HG03060 (cell line): Measurements from ENCODE around the gene CLMP.
"Not testable (repeated sequence)": the region's sequence is repeated elsewhere in the genome, so short reads cannot be mapped to it uniquely, and the experiment has no call there.

Experiments
- ATAC-seq: cut with Tn5 transposase; IDR thresholded peaks from one replicate; pipeline ENCODE4 v1.9.1; 2021; ENCODE audit warnings: low read depth, moderate number of reproducible peaks; ENCODE audit not compliant: unreplicated experiment

Gene CLMP

GRCh38 chr11:123062158-123062891, 132.7 kb downstream of the CLMP start:
- peak; percentile 67 for ATAC-seq

GRCh38 chr11:123061403-123062157, 133.5 kb downstream of the CLMP start, which contains the start of gene HSPA8:
TSS of gene HSPA8 (minus strand) at chr11:123062136. CDS start at chr11:123061324, 812 bp downstream.
- no peak for ATAC-seq

GRCh38 chr11:123060277-123061000, 134.6 kb downstream of the CLMP start:
- no peak for ATAC-seq

DNA sequence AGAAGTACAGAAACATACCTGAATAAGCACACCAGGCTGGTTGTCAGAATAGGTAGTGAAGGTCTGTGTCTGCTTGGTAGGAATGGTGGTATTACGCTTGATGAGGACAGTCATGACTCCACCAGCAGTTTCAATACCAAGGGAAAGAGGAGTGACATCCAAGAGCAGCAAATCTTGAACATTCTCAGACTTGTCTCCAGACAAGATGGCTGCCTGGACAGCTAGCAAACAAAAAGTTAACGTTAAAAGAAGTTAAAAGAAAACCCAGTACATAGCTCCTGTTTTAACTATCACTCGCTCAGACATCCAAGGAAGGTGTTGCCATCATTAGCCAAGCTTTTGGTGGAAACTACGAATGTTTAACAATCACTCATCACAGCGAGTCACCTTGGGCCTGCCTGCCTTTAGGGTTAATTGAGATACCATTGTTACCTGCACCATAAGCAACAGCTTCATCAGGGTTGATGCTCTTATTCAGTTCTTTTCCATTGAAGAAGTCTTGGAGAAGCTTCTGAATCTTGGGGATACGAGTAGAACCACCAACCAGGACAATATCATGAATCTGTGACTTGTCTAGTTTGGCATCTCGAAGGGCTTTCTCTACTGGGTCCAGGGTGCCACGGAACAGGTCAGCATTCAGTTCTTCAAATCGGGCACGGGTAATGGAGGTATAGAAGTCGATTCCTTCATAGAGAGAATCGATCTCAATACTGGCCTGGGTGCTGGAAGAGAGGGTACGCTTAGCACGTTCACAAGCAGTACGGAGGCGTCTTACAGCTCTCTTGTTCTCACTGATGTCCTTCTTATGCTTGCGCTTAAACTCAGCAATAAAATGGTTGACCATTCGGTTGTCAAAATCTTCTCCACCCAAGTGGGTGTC, 135.8 kb downstream of the CLMP start:
- not testable (repeated sequence) for ATAC-seq

- no peak for ATAC-seq
Observed at GRCh38 chr11:123057661-123058305, 137.3 kb downstream of the CLMP start.

GRCh38 chr11:123056835-123057491, 138.1 kb downstream of the CLMP start:
- ATAC-seq: no peak

- ATAC-seq: no peak
Observed at GRCh38 chr11:123055191-123055901, 139.7 kb downstream of the CLMP start.

DNA sequence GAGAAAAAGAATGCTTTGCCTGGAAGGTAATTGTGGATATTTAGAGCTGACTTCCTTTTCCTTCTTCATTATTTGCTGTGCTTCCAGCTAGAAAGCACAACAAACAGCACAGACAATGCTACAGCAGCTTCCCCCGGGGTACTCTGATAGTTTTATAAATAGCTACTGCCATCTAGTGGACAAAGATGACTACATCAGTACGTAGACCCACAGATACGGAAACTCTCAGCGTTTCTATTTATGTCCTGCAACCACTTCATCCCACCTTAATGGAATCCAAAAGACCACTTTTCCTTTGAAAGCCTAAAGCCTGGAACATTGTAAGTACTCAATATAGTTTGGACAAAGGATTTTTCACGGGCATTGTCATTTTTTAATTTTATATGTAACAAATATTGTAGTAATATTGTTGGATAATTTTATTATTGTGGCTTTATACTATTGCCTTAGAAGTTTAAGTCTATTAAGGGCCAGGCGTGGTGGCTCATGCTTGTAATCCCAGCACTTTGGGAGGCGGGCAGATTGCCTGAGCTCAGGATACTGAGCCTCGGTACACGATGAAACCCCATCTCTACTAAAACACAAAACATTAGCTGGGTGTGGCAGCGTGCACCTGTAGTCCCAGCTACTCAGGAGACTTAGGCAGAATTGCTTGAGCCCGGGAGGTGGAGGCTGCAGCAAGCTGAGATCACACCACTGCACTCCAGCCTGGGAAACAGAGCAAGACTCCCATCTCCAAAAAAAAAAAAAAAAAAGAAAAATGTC, 140.6 kb downstream of the CLMP start:
- ATAC-seq: no peak

GRCh38 chr11:123052901-123053721, 141.9 kb downstream of the CLMP start:
- no peak for ATAC-seq

DNA sequence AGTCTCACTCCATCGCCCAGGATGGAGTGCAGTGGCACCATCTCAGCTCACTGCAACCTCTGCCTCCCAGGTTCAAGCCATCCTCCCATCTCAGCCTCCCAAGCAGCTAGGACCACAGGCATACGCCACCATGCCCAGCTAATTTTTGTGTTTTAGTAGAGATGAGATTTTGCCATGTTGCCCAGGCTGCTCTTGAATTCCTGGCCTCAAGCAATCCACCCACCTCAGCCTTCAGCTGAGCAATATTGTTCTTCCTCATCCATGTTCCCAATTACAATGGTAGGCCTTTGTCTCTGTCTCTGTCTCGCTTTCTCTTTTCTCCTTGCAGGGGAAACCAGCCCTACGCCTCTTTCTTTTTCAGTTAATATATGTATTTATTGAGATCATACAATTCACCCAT, 143.4 kb downstream of the CLMP start:
- ATAC-seq: no peak

GRCh38 chr11:123051146-123051545, 143.9 kb downstream of the CLMP start:
- no peak for ATAC-seq

DNA sequence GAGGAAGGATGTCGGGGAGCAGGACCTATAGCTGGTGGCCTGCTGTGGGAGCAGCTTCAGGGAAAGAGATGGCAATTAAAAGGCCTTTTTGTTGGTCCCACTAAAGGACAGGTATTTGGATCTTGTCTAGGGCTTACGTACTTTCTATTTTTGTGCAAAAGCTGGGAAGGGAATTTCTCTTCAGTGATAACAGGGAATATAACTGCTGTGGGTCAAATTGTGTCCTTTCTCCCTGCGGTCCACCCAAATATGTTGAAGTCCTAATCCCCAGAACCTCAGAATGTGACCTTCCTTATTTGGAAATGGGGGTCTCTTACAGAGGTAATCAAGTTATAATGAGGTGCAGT, 147.1 kb downstream of the CLMP start:
- no peak for ATAC-seq

DNA sequence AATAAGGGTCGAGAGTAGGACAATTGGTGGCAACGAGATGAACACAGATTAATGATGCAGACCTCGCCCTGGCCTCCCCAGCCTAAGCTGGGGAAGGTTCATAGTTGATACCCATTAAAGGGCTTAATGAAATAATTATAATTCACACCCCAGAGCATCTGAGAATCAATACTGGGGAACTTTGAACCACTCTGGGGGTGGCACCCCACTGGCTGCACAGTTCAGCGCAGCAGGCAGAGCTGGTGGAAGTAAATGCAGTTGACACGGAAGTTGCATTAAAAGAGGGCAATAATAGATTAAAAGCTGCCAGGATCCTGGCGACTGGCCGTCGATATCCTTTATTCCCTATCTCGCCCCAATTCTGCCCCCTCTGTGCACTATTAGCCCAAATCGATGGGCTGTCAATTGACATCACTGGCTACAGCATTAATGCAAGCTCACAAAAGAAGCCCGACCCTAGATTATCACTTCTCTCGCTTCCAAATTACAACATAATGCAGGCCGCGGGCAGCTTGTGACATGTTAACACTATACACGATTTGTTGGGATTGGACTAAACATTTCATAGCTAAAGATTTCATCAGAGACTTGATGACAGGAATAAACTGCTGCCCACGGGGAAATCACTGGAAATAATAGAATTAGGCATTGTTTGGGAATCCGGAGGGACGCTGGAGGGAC, 147.6 kb downstream of the CLMP start:
- ATAC-seq: no peak

GRCh38 chr11:123046473-123047259, 148.4 kb downstream of the CLMP start:
- ATAC-seq: no peak

- no peak for ATAC-seq
Observed at GRCh38 chr11:123045101-123045500, 149.9 kb downstream of the CLMP start.

GRCh38 chr11:123041185-123041584, 153.9 kb downstream of the CLMP start:
- no peak for ATAC-seq
